Activated CD8-positive, alpha-beta memory T cell treated with anti-CD3 and anti-CD28 coated beads for 24 hours (primary cell): Measurements from ENCODE around the gene MTSS2.

Source experiments
- DNase-seq: peaks from one replicate; pipeline ENCODE4 v3.0.0-alpha.2; 2020

Gene MTSS2, protein sequence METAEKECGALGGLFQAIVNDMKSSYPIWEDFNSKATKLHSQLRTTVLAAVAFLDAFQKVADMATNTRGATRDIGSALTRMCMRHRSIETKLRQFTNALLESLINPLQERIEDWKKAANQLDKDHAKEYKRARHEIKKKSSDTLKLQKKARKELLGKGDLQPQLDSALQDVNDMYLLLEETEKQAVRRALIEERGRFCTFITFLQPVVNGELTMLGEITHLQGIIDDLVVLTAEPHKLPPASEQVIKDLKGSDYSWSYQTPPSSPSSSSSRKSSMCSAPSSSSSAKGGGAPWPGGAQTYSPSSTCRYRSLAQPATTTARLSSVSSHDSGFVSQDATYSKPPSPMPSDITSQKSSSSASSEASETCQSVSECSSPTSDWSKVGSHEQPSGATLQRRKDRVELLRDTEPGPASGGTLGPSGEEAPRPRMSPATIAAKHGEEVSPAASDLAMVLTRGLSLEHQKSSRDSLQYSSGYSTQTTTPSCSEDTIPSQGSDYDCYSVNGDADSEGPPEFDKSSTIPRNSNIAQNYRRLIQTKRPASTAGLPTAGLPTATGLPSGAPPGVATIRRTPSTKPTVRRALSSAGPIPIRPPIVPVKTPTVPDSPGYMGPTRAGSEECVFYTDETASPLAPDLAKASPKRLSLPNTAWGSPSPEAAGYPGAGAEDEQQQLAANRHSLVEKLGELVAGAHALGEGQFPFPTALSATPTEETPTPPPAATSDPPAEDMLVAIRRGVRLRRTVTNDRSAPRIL

DNA sequence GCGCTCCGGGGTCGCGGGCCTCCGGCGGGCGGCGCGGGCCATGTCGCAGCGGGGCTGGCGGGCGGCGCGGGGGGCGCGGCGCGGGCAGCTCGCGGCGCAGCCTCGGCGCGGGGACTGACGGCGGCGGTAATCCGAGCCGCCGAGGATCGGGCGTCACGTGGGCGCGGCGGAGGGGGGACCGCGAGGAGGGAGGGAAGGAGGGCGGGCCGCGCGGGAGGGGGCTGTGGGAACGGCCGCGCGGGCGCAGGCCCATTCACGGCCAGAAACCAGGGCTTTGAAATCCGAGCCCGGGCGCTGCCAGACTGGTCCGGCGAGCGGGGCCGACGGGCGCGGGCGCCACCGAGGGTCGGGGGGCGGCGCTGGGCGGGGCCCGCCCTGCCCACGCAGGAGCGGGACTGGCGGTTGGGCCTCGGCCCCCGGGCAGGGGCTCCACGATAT lies at the start of gene MTSS2:
TSS of gene MTSS2 (minus strand) at position 116 of the 438 bp plus-strand sequence. CDS start 262 bp downstream, outside the sequence.
- DNase-seq, result peak; percentile 70

- no peak for DNase-seq
These were observed 49.5 kb upstream of the MTSS2 start for GRCh38 chr16:70735141-70735979.

- DNase-seq, result no peak
These were observed 48.8 kb upstream of the MTSS2 start for GRCh38 chr16:70734522-70735095.

DNA sequence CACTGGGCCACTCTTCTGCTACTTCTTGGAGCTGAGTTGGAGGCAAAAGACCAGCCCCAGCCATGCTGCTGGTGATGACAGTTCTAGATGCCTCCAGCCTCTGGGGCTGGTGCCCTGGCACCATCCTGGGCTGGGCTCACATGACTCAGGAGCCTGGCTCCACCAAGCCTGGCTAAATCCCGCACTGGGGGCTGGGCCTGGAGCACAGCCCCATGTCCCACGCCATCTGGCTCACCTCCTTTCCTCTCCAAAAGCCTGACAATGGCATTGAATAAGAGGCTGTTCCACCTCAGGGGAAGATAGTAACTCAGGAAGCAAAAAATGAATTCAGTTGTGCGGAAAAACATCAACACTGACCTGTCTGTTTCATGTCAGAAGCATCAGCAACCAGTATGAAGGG lies 45.1 kb upstream of the MTSS2 start:
- DNase-seq, result no peak

DNA sequence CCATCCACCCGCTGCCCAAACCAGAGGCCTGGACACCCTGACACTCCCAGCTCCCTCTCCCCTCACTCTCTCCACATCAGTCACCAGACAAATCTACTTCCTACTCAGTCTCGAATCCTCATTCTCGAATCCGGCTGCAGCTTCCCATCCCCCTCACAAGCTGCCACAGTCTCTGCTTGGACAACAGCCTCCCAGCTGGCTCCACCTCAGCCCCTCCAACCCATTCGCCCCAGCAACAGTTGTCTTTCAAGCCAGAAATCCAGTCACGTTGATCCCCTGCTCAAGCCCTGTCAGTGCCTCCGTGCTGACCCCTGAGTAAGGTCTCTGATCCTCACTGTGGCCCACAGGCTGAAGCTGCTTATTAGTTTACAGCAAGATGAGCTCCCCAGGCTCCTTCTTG lies 44.2 kb upstream of the MTSS2 start:
- DNase-seq, result no peak

- no peak for DNase-seq
These were observed 43.4 kb upstream of the MTSS2 start for GRCh38 chr16:70729292-70729691.

- no peak for DNase-seq
These were observed 42.3 kb upstream of the MTSS2 start for GRCh38 chr16:70728150-70728549.

DNA sequence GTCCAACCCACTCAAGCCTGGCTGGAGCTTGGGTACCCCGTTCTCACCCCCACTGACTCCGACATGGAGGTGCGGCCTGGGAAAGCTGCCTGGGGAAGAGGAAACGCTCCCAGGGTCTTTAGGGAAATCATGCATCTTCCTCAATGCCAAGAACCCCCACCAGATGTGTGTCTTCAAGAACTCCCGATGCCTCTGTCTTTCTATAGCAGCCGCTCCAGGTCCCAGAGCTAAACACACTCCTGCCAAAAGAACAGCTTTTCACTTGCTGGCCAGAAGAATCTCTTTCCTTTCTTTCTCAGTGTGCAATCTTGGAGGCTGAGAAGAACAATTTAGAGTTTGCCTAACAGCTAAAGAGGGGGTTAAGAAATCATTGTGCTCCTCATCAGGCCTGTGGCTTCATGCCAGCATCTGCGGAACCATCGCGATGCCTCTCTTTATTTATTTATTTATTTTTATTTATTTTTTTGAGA lies 41.1 kb upstream of the MTSS2 start:
- DNase-seq, result no peak

DNA sequence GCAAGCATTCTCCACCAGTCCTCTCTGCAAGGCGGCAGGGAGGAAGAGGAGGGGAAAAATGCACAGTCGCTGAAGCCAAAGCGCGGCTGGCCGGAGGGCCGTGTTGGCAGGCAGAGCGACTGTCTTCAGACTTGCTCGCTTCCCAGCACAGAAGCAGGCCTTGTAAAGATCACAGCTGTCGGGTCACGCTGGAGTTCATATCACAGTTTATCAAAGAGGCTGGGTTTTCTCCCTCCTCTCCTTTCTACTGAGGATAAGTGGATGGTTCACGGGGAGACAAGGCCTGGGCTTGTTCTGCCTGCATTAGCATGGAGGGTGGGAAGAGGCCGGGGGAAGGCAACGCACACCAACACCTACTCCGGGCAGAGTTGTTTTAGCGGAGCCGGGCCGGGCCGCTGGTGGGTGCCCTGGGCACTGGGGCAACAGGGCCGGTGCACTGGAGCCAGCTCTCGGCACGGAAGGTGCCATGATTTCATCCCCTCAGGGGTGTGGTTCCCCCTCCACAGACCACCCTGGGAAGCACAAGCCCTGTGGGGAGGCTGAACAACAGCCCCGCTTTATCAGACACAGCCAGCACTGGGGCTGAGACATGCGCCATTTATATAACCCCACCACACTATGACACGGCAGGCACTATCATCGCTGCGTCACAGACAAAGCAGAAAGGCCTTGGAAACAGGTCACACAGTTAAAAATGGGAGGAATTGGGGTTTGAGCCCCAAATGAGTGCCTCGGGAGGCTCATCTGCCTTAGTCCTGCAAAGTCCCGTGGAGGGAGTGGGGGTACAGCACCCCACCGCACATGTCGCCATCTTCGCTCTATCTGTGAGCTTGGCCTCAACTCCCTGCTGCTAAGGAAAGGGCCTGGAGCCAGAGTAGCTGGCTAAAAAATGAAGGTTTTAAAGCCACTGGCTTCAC lies 40.3 kb upstream of the MTSS2 start:
- no peak for DNase-seq

DNA sequence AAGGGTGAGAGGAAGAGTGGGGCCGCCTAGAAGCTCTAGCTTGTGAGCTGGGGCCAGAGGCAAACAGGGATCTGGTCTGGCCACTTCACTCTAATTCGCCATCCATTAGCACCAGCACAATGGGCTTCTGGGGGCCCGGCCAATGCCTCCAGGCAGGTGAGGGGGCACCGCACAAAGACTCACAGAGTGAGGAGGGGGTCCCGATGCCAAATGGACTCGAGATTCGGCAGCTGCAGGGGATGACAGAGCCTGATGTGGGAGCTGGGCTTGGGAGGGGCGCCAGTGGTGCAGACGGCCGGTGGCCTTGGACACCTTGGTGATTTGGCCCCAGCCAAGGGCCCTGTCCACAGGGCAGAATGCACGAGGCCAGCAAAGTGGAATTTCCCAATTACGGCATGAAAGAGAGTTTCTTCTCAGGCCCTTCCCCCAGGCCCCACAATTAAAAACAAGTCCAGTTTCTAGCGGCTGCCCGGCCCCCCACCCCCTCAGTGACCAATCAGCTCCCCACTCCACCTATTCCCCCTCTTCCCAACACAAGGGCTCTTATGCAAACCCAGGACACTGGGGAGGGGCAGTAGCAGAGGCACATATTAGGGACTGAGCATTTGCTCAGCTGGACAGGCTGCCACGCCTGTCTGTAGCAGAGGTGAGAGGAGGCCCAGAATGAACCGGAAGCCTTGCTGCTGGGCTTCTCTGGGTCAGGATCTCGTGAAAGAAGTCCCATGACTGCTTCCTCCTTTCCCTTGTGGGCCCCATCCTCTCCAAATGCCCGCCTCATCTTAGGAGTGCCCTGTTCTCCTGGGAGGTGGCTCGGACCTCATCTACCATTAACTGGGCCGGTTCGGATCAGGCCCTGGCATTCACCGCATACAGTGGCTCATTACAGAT lies 39.4 kb upstream of the MTSS2 start:
- DNase-seq, result no peak

DNA sequence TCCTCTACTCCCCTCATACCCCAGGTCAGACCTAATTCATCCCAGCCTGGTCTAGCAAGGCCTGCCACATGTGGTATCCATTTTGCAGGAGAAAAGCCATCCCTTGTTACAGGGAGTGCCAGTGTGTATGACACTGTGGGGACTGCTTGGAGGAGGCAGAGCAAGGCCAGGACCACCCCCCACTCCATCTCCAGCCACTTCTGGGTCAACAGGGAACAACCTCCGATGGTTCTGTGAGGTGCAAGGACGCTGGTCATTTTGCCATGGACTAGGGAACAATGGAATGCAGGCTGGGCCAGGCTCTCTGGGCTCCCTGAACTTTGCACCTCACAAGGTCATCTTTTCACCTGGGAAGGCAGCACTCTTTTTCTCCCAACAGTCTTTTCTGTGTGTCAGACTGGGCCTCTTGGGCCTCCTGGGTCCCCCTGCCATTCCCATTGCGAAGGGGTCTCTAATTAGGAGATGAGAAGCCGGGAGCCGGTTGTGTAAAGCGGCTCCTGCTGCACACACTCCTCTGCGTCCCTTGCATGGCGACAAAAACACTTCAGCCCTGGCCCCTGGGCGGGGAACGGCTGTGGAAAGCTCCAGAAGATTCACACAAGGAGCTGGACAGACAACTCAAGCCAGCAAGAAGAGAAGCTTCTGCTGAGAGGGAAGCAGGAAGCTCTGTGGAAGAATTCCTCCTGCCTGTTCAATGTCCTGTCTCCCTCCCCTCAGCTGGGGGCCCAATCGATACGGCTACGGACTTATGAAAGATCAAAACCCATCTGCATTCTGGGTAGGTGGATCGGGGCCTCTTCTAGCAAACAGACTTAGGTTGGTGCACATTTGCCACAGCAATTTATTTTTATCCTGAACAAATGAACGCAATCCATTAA lies 38.5 kb upstream of the MTSS2 start:
- no peak for DNase-seq

GRCh38 chr16:70723740-70724145 lies 37.9 kb upstream of the MTSS2 start:
- no peak for DNase-seq

DNA sequence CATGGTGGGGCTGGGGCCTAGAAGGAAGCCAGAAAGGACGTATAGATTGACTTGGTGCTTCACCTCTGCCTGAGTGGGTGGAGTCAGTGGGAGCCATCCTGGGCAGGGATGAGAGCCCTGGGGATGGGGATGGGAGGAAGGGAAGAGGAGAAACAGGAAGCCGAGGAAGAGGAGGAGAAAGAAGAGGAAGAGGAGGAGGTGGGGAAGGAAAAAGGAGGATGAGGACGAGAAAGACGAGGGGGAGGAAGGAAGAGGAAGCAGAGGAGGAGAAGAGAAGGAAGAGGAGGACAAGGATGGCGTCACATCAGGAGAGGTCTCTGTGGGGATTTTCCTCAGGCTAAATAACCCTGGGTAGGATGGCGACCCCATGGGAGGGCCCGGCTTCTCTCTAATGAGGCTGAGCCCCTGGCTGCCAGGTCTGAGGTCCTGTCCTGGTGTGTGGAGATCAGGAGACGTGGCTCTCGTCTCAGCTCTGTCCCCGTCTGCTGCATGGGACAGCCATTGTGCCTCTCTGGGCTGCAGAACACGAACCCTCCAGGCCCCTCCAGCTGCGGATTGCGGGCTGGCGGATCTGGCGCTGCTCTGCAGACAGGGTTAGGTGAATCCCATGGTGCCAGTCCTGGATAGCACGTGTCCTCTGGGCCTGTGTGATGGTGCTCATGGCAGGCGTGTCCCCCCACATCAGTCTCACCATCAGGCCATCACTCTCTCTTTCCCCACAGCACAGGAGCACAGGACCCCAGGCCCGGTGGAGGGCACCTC lies 35.5 kb upstream of the MTSS2 start:
- DNase-seq, result no peak

- no peak for DNase-seq
These were observed 34.8 kb upstream of the MTSS2 start for GRCh38 chr16:70720425-70721201.

DNA sequence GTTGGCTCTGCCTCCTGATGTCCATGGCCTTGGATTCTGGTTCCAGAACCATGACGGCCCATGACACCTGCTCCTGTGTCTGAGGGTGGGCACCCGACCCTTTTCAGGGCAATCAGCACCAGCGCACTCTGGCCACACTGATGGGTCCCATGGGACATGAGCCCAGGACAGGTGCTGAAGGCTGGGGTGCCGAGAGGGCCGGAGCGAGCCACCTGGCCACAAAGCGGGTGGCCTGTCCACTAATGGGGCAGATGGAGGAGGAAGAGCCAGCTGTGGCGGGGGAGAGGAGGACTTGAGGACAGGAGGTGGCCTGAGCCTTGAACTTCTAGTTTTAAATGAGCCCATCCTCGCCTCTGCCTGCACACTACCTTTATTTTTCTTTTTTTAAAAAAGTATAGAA lies 31.2 kb upstream of the MTSS2 start:
- DNase-seq, result no peak

DNA sequence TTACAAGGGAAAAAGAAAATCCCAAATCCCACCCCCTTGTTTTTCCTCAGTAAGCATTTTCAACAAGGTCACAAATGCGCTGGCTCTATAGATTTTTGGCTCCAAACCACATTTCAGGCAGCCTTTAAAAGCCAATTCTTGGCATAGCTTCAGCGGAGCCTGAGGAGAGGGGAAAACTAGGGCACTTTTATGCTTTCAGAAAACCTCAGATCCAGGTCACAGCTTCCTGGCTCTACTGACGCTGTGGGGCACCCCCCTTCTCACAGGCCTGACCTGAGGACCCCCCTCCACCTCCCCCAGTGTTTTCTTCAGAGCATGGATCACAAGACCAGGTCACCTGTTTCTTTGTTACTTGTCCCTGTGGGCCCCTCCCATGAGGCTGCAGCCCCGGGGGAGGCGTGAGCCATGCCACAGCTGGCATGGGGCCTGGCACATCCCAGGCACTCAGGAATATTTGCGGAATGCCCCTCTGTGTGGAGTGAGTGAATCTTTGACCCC lies 30.1 kb upstream of the MTSS2 start:
- DNase-seq, result no peak

DNA sequence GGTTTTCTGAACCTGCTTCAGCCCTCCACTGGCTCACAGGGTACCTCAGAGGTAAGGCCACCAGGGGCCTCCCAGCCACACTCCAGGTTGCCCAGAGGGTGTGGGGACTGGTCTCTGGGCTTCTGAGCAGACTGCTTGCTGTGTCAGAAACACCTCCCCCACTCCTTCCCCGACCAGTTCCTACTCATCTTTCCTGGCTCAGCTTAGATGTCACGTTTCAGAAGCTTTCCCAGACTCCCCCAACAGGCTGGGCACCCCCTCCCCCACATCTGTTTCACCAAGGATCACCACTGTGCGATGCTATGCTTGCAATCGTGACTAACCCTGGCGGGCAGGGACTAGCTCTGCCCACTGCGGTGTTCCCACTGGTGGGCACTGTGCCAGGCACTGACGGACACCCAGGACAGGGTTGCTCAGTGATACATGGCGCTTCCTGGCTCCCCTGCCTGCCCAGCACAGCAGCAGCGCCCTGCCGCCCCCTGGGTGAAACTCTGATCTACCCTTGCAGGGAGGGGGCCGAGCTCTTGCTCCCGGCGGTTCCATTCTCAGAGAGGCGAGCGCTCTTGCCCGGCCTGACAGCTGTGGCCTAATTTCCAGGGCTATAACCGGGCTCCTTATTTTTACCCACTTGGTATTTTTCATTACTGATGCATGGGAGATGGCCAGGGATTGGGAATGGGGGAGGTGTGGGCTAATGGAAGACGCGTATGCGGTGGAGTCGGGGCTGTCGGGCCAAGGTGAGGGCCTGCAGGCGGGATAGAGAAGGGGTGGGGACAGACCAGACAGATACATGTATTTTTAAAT lies 29.4 kb upstream of the MTSS2 start:
- DNase-seq, result no peak
